ENCODE measurements around the gene SHD. TPM values are rescaled to one million over a fixed set of nuclear protein-coding genes. Genes with fewer than 3 reads are reported as not detected.

Gene SHD
- total and polyA plus RNA-seq, 9 of the 15 experiments (the other 6 are each of a cell fraction or from before 2014, with no cell fraction given), result 0.05 to 0.62 (median 0.15) TPM; not detected in 5

DNA sequence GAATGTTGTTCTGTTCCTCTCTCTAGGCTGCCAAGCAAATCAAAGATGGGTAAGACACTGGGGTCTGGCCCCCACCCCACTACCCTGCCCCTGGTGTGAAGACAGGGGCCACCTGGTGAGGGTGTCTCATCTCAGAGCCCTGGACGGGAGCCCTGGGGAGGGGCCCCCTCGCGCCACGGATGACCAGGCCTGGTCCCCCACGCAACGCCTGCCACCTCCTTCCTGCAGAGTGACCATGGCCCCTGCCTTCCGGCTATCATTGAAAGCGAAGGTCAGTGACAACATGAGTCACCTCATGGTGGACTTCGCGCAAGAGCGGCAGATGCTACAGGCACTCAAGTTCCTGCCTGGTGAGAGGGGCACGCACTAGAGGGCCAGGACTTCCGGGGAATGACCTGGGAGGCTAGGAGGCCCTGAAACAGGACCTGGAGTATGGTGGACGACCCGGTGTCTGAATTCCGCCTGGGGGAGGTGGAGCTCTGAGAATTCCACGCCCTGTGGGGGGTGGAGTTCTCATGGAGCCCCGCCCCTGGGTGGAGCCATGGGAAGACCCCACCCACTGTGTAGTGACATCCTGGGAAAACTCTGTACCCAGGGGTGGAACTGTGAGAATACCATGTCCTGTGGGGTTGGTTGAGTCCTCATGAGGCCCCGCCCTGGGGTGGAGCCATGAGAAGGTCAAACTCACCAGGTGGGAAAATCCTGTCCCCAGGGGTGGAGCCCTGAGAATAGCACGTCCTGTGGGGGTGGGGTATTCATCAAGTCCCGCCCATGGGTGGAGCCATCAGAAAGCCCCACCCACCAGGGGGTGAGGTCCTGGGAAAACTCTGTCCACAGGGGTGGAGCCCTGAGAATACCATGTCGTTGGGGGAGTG lies 31.4 kb downstream of the SHD start (continued):
- TF ChIP-seq, protein P1, sequence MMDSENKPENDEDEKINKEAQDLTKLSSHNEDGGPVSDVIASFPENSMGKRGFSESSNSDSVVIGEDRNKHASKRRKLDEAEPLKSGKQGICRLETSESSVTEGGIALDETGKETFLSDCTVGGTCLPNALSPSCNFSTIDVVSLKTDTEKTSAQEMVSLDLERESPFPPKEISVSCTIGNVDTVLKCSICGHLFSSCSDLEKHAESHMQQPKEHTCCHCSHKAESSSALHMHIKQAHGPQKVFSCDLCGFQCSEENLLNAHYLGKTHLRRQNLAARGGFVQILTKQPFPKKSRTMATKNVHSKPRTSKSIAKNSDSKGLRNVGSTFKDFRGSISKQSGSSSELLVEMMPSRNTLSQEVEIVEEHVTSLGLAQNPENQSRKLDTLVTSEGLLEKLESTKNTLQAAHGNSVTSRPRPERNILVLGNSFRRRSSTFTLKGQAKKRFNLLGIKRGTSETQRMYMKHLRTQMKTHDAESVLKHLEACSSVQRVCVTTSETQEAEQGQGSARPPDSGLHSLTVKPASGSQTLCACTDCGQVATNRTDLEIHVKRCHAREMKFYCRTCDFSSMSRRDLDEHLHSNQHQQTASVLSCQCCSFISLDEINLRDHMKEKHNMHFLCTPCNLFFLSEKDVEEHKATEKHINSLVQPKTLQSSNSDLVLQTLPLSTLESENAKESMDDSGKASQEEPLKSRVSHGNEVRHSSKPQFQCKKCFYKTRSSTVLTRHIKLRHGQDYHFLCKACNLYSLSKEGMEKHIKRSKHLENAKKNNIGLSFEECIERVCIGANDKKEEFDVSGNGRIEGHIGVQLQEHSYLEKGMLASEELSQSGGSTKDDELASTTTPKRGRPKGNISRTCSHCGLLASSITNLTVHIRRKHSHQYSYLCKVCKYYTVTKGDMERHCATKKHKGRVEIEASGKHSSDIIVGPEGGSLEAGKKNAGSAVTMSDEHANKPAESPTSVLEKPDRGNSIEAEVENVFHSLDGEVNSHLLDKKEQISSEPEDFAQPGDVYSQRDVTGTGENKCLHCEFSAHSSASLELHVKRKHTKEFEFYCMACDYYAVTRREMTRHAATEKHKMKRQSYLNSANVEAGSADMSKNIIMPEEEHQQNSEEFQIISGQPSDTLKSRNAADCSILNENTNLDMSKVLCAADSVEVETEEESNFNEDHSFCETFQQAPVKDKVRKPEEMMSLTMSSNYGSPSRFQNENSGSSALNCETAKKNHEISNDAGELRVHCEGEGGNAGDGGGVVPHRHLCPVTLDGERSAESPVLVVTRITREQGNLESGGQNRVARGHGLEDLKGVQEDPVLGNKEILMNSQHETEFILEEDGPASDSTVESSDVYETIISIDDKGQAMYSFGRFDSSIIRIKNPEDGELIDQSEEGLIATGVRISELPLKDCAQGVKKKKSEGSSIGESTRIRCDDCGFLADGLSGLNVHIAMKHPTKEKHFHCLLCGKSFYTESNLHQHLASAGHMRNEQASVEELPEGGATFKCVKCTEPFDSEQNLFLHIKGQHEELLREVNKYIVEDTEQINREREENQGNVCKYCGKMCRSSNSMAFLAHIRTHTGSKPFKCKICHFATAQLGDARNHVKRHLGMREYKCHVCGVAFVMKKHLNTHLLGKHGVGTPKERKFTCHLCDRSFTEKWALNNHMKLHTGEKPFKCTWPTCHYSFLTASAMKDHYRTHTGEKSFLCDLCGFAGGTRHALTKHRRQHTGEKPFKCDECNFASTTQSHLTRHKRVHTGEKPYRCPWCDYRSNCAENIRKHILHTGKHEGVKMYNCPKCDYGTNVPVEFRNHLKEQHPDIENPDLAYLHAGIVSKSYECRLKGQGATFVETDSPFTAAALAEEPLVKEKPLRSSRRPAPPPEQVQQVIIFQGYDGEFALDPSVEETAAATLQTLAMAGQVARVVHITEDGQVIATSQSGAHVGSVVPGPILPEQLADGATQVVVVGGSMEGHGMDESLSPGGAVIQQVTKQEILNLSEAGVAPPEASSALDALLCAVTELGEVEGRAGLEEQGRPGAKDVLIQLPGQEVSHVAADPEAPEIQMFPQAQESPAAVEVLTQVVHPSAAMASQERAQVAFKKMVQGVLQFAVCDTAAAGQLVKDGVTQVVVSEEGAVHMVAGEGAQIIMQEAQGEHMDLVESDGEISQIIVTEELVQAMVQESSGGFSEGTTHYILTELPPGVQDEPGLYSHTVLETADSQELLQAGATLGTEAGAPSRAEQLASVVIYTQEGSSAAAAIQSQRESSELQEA (IDR thresholded peaks at IDR 0.05; ENCODE audit: low read depth), result no peak
- TF ChIP-seq, protein P2, sequence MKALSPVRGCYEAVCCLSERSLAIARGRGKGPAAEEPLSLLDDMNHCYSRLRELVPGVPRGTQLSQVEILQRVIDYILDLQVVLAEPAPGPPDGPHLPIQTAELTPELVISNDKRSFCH (CRISPR knock-in tag; IDR thresholded peaks at IDR 0.05), result no peak
- TF ChIP-seq, protein P2 (tag; IDR thresholded peaks at IDR 0.05), result no peak
- TF ChIP-seq, protein P3, sequence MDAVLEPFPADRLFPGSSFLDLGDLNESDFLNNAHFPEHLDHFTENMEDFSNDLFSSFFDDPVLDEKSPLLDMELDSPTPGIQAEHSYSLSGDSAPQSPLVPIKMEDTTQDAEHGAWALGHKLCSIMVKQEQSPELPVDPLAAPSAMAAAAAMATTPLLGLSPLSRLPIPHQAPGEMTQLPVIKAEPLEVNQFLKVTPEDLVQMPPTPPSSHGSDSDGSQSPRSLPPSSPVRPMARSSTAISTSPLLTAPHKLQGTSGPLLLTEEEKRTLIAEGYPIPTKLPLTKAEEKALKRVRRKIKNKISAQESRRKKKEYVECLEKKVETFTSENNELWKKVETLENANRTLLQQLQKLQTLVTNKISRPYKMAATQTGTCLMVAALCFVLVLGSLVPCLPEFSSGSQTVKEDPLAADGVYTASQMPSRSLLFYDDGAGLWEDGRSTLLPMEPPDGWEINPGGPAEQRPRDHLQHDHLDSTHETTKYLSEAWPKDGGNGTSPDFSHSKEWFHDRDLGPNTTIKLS (IDR thresholded peaks at IDR 0.05; ENCODE audit: borderline replicate concordance, low read depth), result peak; percentile 40; the same call in 1 of the 2 replicates
- TF ChIP-seq FOXJ2 (tag; IDR thresholded peaks at IDR 0.05) (no peak), ETV1 (tag; conservative IDR thresholded peaks at IDR 0.05; ENCODE audit: low read depth) (peak; percentile 69), RCOR1 (IDR thresholded peaks at IDR 0.05; ENCODE audit: borderline replicate concordance in 1 of 2, low read depth in 2 of 2, low read length in 2 of 2) (0 out of 4 replicates have a peak, but pooled peaks of 1 of the 2 experiments have one; percentile 15), JUND (IDR thresholded peaks at IDR 0.05; ENCODE audit: borderline replicate concordance, low read depth, low read length) (peak; percentile 80), JUND (tag; IDR thresholded peaks at IDR 0.05; ENCODE audit: borderline replicate concordance, low read depth, low read length) (peak; percentile 59; the same call in 1 of the 3 replicates)
- TF ChIP-seq, protein P4, sequence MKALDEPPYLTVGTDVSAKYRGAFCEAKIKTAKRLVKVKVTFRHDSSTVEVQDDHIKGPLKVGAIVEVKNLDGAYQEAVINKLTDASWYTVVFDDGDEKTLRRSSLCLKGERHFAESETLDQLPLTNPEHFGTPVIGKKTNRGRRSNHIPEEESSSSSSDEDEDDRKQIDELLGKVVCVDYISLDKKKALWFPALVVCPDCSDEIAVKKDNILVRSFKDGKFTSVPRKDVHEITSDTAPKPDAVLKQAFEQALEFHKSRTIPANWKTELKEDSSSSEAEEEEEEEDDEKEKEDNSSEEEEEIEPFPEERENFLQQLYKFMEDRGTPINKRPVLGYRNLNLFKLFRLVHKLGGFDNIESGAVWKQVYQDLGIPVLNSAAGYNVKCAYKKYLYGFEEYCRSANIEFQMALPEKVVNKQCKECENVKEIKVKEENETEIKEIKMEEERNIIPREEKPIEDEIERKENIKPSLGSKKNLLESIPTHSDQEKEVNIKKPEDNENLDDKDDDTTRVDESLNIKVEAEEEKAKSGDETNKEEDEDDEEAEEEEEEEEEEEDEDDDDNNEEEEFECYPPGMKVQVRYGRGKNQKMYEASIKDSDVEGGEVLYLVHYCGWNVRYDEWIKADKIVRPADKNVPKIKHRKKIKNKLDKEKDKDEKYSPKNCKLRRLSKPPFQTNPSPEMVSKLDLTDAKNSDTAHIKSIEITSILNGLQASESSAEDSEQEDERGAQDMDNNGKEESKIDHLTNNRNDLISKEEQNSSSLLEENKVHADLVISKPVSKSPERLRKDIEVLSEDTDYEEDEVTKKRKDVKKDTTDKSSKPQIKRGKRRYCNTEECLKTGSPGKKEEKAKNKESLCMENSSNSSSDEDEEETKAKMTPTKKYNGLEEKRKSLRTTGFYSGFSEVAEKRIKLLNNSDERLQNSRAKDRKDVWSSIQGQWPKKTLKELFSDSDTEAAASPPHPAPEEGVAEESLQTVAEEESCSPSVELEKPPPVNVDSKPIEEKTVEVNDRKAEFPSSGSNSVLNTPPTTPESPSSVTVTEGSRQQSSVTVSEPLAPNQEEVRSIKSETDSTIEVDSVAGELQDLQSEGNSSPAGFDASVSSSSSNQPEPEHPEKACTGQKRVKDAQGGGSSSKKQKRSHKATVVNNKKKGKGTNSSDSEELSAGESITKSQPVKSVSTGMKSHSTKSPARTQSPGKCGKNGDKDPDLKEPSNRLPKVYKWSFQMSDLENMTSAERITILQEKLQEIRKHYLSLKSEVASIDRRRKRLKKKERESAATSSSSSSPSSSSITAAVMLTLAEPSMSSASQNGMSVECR (CRISPR knock-in tag; IDR thresholded peaks at IDR 0.05), result peak; percentile 53; the same call in 1 of the 2 replicates
